Endometrial microvascular endothelial cells (primary cell): ENCODE data around the gene AMMECR1. TPM values are rescaled to one million over a fixed set of nuclear protein-coding genes. Genes with fewer than 3 reads are reported as not detected.
"Not testable (repeated sequence)": the region's sequence is repeated elsewhere in the genome, so short reads cannot be mapped to it uniquely, and the experiment has no call there.

Experiments used
- in situ Hi-C: cut with HindIII; loops from 2 replicates; pipeline ENCODE4 v1.10.0; 2017; ENCODE audit warnings: low sequenced_read_pairs, low pct_unique_long_range_greater_than_20kb; ENCODE audit errors: inconsistent ontology term
- total RNA-seq: library from RNA; depleted of rRNA; stranded (reverse); fragments of >200 nt; gene quantifications from one replicate; pipeline ENCODE4 v1.2.3, GENCODE V29; 2015; ENCODE audit errors: inconsistent ontology term

The AMMECR1 gene
- total RNA-seq: 6.0 TPM

DNA sequence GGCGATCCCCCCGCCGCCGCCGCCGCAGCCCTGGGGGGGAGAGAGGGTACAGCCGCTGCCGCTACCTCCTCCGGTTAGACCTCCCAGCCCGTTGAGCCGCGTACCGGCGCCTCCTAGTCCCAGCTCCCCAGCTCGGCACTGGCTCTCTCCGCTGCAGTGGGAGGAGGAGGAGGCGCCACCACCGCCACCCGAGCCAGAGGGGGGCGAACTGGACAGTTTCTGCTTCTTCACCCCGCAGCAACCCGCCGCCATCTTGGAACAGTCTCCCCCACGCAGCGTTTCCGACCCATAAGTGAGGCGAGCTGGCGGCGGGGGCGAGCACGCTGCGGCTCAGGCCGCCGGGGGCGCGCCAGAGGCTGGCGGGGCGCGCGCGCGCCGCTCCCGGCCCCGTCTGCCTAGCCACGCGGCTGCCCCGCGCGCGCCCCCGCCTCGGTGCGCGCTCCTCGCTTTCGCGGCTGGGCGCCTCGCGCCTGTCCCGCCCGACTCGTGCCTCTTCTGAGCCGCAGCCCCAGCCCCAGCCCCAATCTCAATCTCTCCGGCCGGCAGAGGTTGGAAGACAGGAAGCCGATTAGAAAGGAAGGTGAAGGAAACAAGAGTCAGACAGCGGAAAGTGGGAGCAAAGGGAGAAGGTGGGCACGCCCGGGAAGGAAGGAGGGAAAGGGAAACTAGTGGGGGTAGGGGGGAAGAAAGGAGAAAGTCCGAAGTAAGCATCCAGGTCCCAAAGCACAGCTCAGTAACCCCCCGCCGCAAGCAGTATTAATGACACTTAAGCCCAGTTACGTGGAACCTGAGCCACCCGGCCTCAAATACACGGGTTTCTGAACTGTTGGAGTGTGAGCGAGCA is at the start of gene AMMECR1:
Gene AMMECR1, minus strand, starts transcription at position 266 of the 844 bp plus-strand sequence. Its CDS starts 14 bp downstream, at position 252.
- in situ Hi-C loops: no loop called here

DNA sequence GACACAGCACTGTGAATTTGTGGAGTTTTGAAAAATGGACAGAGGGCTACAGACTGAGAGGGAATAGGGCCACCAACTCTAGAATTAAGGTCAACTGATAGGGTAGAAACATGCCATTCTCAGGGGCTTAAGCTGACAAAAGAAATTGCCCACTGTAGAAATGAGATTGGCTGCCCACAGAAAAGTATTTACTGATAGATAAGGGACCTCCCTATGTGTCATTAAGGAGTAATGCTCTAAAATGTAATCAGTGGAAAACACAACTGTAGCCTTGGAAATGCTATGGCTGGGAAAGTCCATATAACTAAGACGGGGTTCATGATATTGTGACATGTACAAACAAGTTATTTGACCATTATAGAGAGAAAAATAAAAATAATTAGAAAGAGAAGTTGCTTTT is 45.4 kb upstream of the AMMECR1 start:
- in situ Hi-C loops: no loop called here

DNA sequence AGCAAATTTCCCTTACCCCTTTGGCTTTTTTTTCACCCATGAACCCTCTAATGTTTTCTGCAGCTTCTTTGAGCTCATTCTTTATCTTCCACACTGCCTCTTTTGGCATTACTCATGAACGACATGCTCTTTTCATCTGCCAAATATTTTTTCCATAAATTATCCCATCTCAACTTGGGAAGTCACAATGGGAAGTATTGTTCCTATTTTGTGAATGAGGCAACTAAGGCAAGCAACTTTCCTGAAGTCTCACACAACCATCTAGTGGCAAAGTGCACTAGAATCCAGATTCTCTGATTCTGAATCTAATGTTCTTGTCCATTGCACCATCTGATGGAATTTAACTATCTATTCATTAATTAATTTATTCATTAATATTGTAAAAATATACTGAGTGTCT is 41.4 kb upstream of the AMMECR1 start:
- in situ Hi-C loops: no loop called here

GRCh38 chrX:110358548-110358947 is 40.7 kb upstream of the AMMECR1 start, which contains the start of gene RTL9:
Gene RTL9, plus strand, starts transcription at chrX:110358848. Its CDS starts 91,770 bp downstream, at chrX:110450618.
- in situ Hi-C loops: no loop called here

DNA sequence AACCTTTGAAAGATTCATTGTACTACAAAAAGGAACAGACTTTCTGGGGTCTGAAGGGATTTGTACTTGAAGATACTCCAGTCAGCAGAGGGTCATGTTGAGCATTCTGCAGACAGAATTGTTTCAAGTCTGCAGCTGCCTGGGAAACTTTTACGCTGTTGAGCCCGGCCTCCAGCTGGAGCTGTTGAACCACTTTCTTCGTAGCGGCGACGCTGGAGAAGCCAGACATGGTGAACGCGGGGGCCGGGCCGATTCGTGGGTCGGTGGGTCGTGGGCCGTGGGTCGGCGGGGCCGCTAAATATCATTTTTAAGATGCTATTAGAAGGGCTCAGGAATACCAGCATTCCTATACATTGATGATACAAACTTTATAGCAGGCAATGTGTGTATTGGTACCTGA is 28.8 kb upstream of the AMMECR1 start:
- in situ Hi-C loops: no loop called here

- in situ Hi-C loops: no loop called here
These were observed 23.5 kb upstream of the AMMECR1 start for GRCh38 chrX:110341189-110342035.

DNA sequence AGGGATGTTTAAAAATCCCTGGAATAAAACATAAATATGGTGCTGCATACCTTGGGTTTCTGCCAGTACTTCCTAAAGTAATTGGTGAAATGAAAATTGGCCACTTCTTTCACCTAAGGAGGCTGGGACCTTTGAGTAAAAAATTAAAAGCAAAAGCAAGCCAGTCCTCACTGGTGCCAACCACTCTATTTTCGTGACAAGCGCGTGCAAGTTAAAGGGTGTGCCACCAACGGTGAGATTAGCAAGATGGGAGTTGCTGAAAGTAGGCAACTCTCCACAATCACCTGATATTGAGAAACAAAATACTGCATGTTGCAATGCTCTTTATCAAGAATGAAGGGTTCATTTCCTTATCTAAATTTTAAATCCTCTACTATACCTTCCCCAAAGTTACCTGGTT is 21.1 kb upstream of the AMMECR1 start:
- in situ Hi-C loops: no loop called here

DNA sequence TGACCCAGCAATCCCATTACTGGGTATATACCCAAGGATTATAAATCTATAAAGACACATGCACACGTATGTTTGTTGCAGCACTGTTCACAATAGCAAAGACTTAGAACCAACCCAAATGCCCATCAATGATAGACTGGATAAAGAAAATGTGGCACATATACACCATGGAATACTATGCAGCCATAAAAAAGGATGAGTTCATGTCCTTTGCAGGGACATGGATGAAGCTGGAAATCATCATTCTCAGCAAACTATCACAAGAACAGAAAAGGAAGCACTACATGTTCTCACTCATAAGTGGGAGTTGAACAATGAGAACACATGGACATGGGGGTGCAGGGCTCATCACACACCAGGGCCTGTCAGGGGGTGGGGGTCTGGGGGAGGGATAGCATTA is 15.6 kb upstream of the AMMECR1 start:
- in situ Hi-C loops: not testable (repeated sequence)

DNA sequence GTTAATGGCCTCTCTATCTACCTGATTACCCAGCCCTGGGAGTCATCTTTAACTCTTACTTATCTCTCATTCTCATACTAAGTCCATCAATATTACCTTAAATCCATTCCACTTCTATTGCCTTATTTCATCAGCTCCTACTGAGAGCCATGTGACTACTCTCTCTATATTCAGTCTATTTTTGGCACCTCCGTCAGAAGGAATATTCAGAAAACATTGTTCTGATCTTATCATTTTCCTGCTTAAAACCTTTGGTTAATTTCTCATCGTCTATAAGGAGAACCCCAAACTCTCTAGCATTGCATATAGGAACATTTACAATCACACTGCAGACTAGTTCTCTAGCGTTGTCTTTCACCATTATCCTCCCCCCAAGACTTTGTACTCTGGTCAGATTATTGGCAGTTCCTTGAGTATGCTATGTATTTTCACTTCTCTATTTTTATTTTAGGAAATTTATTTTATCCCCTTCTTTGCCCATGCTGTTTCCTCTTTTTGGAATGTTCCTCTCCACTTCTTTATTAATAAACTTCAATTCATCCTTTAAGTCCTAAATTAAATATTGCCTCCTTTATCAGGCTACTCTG is 13.7 kb upstream of the AMMECR1 start:
- in situ Hi-C loops: no loop called here

GRCh38 chrX:110328613-110329012 is 10.7 kb upstream of the AMMECR1 start:
- in situ Hi-C loops: not testable (repeated sequence)

DNA sequence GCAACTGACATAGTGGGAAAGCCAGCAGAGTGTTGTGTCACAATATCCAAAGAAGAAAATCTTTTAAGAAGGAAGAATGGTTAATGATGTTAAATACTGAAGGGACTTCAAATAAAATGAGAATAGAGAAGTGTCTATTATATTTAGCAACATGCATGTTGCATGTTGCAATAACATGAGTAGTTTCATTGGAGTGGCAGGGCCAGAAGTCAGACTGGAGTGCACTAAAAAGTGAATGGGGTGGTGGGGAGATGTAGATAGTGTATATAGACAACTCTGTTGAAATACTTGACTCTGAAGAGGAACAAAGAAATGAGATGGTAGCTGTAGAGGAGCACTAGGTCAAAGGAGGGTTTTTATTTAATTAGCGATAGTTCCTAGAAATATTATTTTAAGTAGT is 9.5 kb upstream of the AMMECR1 start:
- in situ Hi-C loops: no loop called here

DNA sequence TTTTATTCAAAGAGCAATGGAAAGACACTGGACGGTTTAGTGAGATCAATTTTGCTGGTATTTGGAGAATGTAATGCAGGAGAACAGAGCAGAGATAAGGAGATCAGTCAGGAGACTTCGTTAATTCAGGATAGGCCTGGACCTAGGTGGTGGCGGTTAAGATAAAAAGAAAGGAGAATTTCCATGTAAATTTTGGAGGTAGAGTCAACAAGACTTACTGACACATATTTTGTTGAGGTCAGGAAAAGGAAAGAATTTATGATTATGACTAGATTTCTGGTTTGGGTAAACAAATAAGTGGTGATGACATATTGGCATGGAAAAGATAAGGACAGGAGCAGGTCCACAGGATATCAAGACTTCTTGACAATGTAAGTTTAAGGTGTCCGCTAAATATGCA is 8.8 kb upstream of the AMMECR1 start:
- in situ Hi-C loops: no loop called here

DNA sequence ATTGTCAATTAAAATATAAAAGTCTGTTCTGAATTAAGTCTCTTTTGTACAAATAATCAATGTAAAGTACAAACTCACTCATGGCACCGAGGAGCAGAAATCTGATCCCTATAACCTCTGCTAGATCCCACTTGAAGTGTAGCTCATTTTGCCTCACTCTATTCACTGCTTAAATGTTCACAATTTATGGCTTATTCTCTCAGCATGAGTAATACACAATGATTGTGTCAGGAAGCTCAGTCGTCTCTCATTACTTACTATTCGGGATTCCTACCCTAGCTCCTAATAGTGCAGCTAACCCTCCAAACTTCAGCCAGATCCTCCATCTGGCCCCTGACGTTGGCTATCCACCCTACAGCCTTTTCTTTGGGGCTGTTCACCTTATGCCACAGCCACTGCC is 4.7 kb upstream of the AMMECR1 start:
- in situ Hi-C loops: no loop called here

GRCh38 chrX:110321670-110322069 is 3.8 kb upstream of the AMMECR1 start:
- in situ Hi-C loops: no loop called here

DNA sequence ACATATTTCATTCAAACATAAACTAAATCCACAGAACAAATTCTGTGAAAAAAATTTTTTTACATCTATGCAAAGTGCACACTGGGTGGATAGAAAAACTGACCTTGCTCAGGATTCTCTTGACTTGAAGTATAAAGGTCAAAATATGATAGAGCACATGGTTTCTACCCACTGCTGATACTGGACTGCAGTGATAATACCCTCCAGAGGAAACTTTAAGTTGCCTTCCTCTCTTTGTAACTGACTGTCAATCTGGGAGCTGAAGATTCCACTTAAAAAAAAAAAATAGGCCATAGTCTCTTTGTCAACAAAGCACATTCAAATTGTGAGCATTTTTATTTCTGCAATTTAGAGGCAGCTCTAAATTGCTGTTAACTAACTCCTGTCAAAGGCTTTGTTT is 3.2 kb upstream of the AMMECR1 start:
- in situ Hi-C loops: no loop called here

DNA sequence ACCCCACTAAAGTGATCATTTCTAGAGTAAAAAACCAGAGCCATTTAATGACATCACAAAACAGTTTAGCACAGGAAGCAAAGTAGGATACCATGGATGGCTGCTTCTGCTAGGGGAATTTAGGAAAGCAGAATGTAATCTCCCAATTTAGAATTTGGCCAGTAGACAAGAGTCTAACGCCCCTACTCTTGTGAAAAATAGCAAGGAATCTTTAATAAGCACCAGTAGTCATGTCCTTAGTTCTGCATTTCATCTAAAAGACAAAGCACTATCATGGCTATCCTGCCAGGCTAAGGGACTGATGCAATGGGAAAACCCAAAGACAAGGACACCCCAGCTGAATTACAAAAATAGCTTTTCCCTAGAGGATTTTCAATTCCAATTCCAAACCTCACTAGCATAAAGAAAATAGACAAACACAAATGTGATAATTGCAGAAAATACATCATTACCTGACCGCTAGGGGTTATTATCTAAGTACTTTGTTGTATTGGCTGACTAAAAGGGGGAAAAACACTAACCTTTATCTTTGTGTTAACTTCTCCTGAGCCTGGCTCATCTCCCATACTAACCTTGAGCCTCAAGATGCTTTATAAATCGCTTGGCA is 2.6 kb upstream of the AMMECR1 start:
- in situ Hi-C loops: no loop called here

- in situ Hi-C loops: no loop called here
These were observed 731 bp upstream of the AMMECR1 start for GRCh38 chrX:110318664-110318968.

GRCh38 chrX:110317061-110317819 is 645 bp downstream of the AMMECR1 start:
- in situ Hi-C loops: no loop called here
